ENCODE measurements around the gene LGI4. TPM values are rescaled to one million over a fixed set of nuclear protein-coding genes. Genes with fewer than 3 reads are reported as not detected.
"Not testable (repeated sequence)": the region's sequence is repeated elsewhere in the genome, so short reads cannot be mapped to it uniquely, and the experiment has no call there.

Gene LGI4
- total RNA-seq, 1 experiment from 2014 or later, result 0.43 TPM

GRCh38 chr19:35154525-35155406 lies 19.9 kb upstream of the LGI4 start, which contains the start of gene FXYD5:
TSS of gene FXYD5 (plus strand) at chr19:35154735. CDS start at chr19:35155551, 816 bp downstream.
- peak within 1 kb of the TSS; percentile 66 for H3K4me3 ChIP-seq (ENCODE audit: low read depth, low read length)
- H3K36me3 Mint-ChIP-seq (ENCODE audit: insufficient read depth, unreplicated experiment), result peaks cover 7% of the 10 kb centered on the region
- peak; percentile 47 to 67 for DNase-seq
- peaks cover 21% of the 10 kb centered on the region for H3K27me3 Mint-ChIP-seq (ENCODE audit: insufficient read depth, unreplicated experiment)
- H3K4me1 Mint-ChIP-seq (ENCODE audit: low read depth, unreplicated experiment), result peaks cover 13% of the 10 kb centered on the region
- no peaks in the 10 kb centered on the region for H3K36me3 ChIP-seq (ENCODE audit: control insufficient read depth, insufficient read depth, low read length)
- CTCF ChIA-PET, result interaction anchor here (0.6 to 1.8 kb wide), 7 partner anchors 13 to 302 kb away, joined by 4 to 10 read pairs (median 6); no protein-coding TSS in a partner anchor
- peak within 1 kb of the TSS; percentile 96 for H3K4me3 Mint-ChIP-seq (ENCODE audit: unreplicated experiment)
- no TSS peak for BruUV-seq (replicated peaks)
- no peaks in the 10 kb centered on the region for H3K9me3 Mint-ChIP-seq (ENCODE audit: unreplicated experiment)
- intact Hi-C loops (cut with micrococcal nuclease; ENCODE audit: unreplicated experiment), result no loop called here
- no peak for TF ChIP-seq CTCF (IDR thresholded peaks at IDR 0.05; ENCODE audit: insufficient read depth in 1 of 2, low read depth in 1 of 2, low read length in 1 of 2, severe bottlenecking in 1 of 2, unreplicated experiment in 1 of 2)
- H3K27me3 ChIP-seq (replicated peaks; ENCODE audit: control insufficient read depth, insufficient read depth, low read length), result no peaks in the 10 kb centered on the region
- POLR2A ChIA-PET, result interaction anchor here (0.5 kb wide), 1 partner anchor 113 kb away, joined by 4 read pairs; no protein-coding TSS in a partner anchor
- peak within 1 kb of the TSS; percentile 78 for H3K27ac Mint-ChIP-seq (ENCODE audit: unreplicated experiment)
- H3K9me3 ChIP-seq, result no peaks in the 10 kb centered on the region
- peaks cover 11% of the 10 kb centered on the region; the same call in 1 of the 2 replicates for H3K4me1 ChIP-seq

- no peaks in the 10 kb centered on the region for H3K9me3 ChIP-seq
- intact Hi-C loops (cut with micrococcal nuclease; ENCODE audit: unreplicated experiment), result no loop called here
- H3K36me3 ChIP-seq (ENCODE audit: control insufficient read depth, insufficient read depth, low read length), result no peaks in the 10 kb centered on the region
- CTCF ChIA-PET, result interaction anchor here (0.6 to 1.8 kb wide), 10 partner anchors 10 to 301 kb away, joined by 3 to 10 read pairs (median 4); no protein-coding TSS in a partner anchor
- peak; percentile 70 to 78 for TF ChIP-seq CTCF (IDR thresholded peaks at IDR 0.05; ENCODE audit: insufficient read depth in 1 of 2, low read depth in 1 of 2, low read length in 1 of 2, severe bottlenecking in 1 of 2, unreplicated experiment in 1 of 2)
- H3K27me3 ChIP-seq (replicated peaks; ENCODE audit: control insufficient read depth, insufficient read depth, low read length), result no peaks in the 10 kb centered on the region
- no TSS peak for BruUV-seq (replicated peaks)
- peaks cover 21% of the 10 kb centered on the region for H3K27me3 Mint-ChIP-seq (ENCODE audit: insufficient read depth, unreplicated experiment)
- H3K36me3 Mint-ChIP-seq (ENCODE audit: insufficient read depth, unreplicated experiment), result peaks cover 7% of the 10 kb centered on the region
- peaks cover 13% of the 10 kb centered on the region for H3K4me1 Mint-ChIP-seq (ENCODE audit: low read depth, unreplicated experiment)
- H3K4me3 ChIP-seq (ENCODE audit: low read depth, low read length), result peak overlapping the region; percentile 66
- POLR2A ChIA-PET, result interaction anchor here (0.5 kb wide), 1 partner anchor 114 kb away, joined by 4 read pairs; no protein-coding TSS in a partner anchor
- peak; percentile 65 to 72 for DNase-seq
- H3K4me1 ChIP-seq, result peaks cover 11% of the 10 kb centered on the region; the same call in 1 of the 2 replicates
- no peaks in the 10 kb centered on the region for H3K9me3 Mint-ChIP-seq (ENCODE audit: unreplicated experiment)
- H3K27ac Mint-ChIP-seq (ENCODE audit: unreplicated experiment), result no peak overlapping the region
- H3K4me3 Mint-ChIP-seq (ENCODE audit: unreplicated experiment), result peak overlapping the region; percentile 96
Observed at GRCh38 chr19:35153701-35154524, 19.1 kb upstream of the LGI4 start.

GRCh38 chr19:35153129-35153522 lies 18.3 kb upstream of the LGI4 start:
- H3K27ac Mint-ChIP-seq (ENCODE audit: unreplicated experiment); H3K36me3 ChIP-seq (ENCODE audit: control insufficient read depth, insufficient read depth, low read length); intact Hi-C loops (cut with micrococcal nuclease; ENCODE audit: unreplicated experiment); H3K9me3 Mint-ChIP-seq (ENCODE audit: unreplicated experiment); POLR2A ChIA-PET; H3K4me3 ChIP-seq (ENCODE audit: low read depth, low read length); DNase-seq; H3K27me3 ChIP-seq (replicated peaks; ENCODE audit: control insufficient read depth, insufficient read depth, low read length); H3K9me3 ChIP-seq; BruUV-seq (replicated peaks); H3K36me3 Mint-ChIP-seq (ENCODE audit: insufficient read depth, unreplicated experiment): not testable (repeated sequence)
- H3K4me3 Mint-ChIP-seq (ENCODE audit: unreplicated experiment), result peak overlapping the region; percentile 49
- H3K4me1 Mint-ChIP-seq (ENCODE audit: low read depth, unreplicated experiment), result peaks cover 13% of the 10 kb centered on the region
- H3K27me3 Mint-ChIP-seq (ENCODE audit: insufficient read depth, unreplicated experiment), result peaks cover 21% of the 10 kb centered on the region
- peaks cover 11% of the 10 kb centered on the region; the same call in 1 of the 2 replicates for H3K4me1 ChIP-seq
- CTCF ChIA-PET, result interaction anchor here (0.6 to 1.8 kb wide), 4 partner anchors 9 to 127 kb away, joined by 3 to 10 read pairs (median 4); no protein-coding TSS in a partner anchor

Data from Caco-2 (cell line).